Neural progenitor cell (in vitro differentiated cells): Measurements from ENCODE around the gene USP10.

ENCODE experiments used
- CTCF ChIP-seq: fragments of 200-600 bp; sonication (generic); IDR thresholded peaks from 2 replicates; pipeline ENCODE4 v1.5.1; 2017; ENCODE audit warnings: antibody characterized with exemption, mild to moderate bottlenecking
- EZH2 ChIP-seq: fragments of 200-600 bp; sonication (generic); IDR thresholded peaks from 2 replicates; pipeline ENCODE4 v1.6.1; 2017; ENCODE audit warnings: antibody characterized with exemption, mild to moderate bottlenecking, moderate library complexity
- EZH2phosphoT487 ChIP-seq: fragments of 200-600 bp; sonication (generic); IDR thresholded peaks from 2 replicates; pipeline ENCODE4 v1.6.1; 2017; ENCODE audit warnings: antibody characterized with exemption

GRCh38 chr16:84652566-84652965, 47.2 kb upstream of the USP10 start:
- TF ChIP-seq CTCF, result no peak
- TF ChIP-seq EZH2, result no peak
- TF ChIP-seq EZH2phosphoT487, result no peak
